Common myeloid progenitor, CD34-positive (primary cell): ENCODE results near the gene TAX1BP3.

ENCODE experiments used
- CTCF ChIA-PET: fragments of 350-600 bp; sonication (Branson Sonifier 250); formaldehyde crosslinking; loops from one replicate; lab custom pipeline; 2021; ENCODE audit warnings: antibody characterized with exemption; lab: Charles Lee
- POLR2A ChIA-PET: fragments of 350-600 bp; sonication (Branson Sonifier 250); formaldehyde crosslinking; loops from one replicate; lab custom pipeline; 2021; ENCODE audit warnings: antibody characterized with exemption; lab: Charles Lee
- DNase-seq, 3 donors: peaks; one replicate each; pipeline versions ENCODE4 v3.0.0 to v3.0.0-alpha.2; 2013
- H3K27ac ChIP-seq, 2 experiments: 1 replicate in 1 of 2; 2 replicates in 1 of 2; pipeline ENCODE4 v1.7.0; 2013; ENCODE audit warnings: inconsistent platforms in 2 of 2, low read length in 2 of 2, mild to moderate bottlenecking in 2 of 2, low read depth in 1 of 2, moderate library complexity in 1 of 2; ENCODE audit not compliant: severe bottlenecking in 2 of 2, insufficient read depth in 1 of 2, poor library complexity in 1 of 2
- H3K27me3 ChIP-seq, 5 experiments: replicated peaks in 2 of 5; 1 replicate in 3 of 5; 2 replicates in 2 of 5; pipeline versions ENCODE4 v1.6.1 to v1.7.0; 2013; ENCODE audit warnings: low read length in 4 of 5, mild to moderate bottlenecking in 2 of 5, moderate library complexity in 2 of 5, inconsistent platforms in 1 of 5; ENCODE audit not compliant: insufficient read depth in 5 of 5, control insufficient read depth in 4 of 5
- H3K36me3 ChIP-seq, 4 experiments: 1 replicate in 2 of 4; 2 replicates in 2 of 4; pipeline versions ENCODE4 v1.6.1 to v1.7.0; 2013; ENCODE audit warnings: low read length in 3 of 4, control low read depth in 1 of 4, mild to moderate bottlenecking in 1 of 4; ENCODE audit not compliant: control insufficient read depth in 4 of 4, insufficient read depth in 4 of 4
- H3K4me1 ChIP-seq, 4 experiments: 1 replicate in 3 of 4; 2 replicates in 1 of 4; pipeline versions ENCODE4 v1.6.1 to v1.7.1; 2013; ENCODE audit warnings: low read length in 3 of 4, mild to moderate bottlenecking in 3 of 4, control low read depth in 1 of 4, inconsistent platforms in 1 of 4, moderate library complexity in 1 of 4; ENCODE audit not compliant: control insufficient read depth in 4 of 4, insufficient read depth in 4 of 4; ENCODE audit errors: control extremely low read depth in 1 of 4
- H3K4me3 ChIP-seq, 7 experiments: 1 replicate in 4 of 7; 2 replicates in 3 of 7; pipeline versions ENCODE4 v1.5.1 to v1.7.0; 2013; ENCODE audit warnings: mild to moderate bottlenecking in 7 of 7, low read length in 6 of 7, moderate library complexity in 6 of 7, inconsistent platforms in 2 of 7, low read depth in 2 of 7, control low read depth in 1 of 7; ENCODE audit not compliant: insufficient read depth in 4 of 7, control insufficient read depth in 1 of 7; ENCODE audit errors: extremely low read depth in 1 of 7
- H3K9me3 ChIP-seq, 5 experiments: 1 replicate in 4 of 5; 2 replicates in 1 of 5; pipeline versions ENCODE4 v1.6.1 to v1.7.1; 2013; ENCODE audit warnings: low read length in 4 of 5, mild to moderate bottlenecking in 2 of 5, inconsistent platforms in 1 of 5, low read depth in 1 of 5, moderate library complexity in 1 of 5; ENCODE audit not compliant: control insufficient read depth in 4 of 5, insufficient read depth in 2 of 5; ENCODE audit errors: control extremely low read depth in 1 of 5
- WGBS: methylation state at CpG from one replicate; pipeline ENCODE4 v1.1.5; 2013; ENCODE audit not compliant: insufficient coverage; 5-methylcytosine and 5-hydroxymethylcytosine counted together

TAX1BP3 gene

DNA sequence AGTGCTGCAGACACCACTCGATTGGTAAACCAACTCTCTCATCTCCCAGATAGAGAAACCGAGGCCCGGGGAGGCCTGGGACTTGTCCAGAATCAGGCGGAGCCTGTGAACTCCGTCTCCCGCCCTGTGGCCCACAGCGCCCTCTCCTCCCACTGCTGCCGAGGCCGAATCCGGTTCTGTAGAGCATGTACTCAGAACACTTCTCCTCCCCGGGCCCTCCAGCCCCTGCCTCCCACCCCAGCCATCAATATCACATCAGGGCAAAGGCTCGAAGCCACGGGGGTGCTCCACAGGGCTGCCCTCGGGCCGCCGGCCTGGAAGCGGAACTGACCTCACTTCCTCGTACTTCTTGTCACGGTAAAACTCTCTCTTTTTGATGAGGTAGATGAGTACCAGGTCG lies 13.2 kb upstream of the TAX1BP3 start:
- DNase-seq: no peak
- H3K27ac ChIP-seq: no peak overlapping the region
- H3K4me3 ChIP-seq: no peak overlapping the region
- no peaks in the 10 kb centered on the region for H3K36me3 ChIP-seq
- ChIA-PET CTCF (interaction anchor here (1.5 kb wide), 1 partner anchor 11 kb away, joined by 5 read pairs; no protein-coding TSS in a partner anchor), POLR2A (no interaction called here)
- peaks cover 0 to 8% (median 0%) of the 10 kb centered on the region in 5 experiments for H3K27me3 ChIP-seq
- H3K9me3 ChIP-seq: no peaks in the 10 kb centered on the region
- WGBS: 87% methylated on average over 17 of the region's 20 CpGs
- peaks cover 0 to 2% (median 0%) of the 10 kb centered on the region in 4 experiments for H3K4me1 ChIP-seq

- Histone ChIP-seq H3K9me3 (no peaks in the 10 kb centered on the region), H3K27ac (no peak overlapping the region), H3K36me3 (no peaks in the 10 kb centered on the region), H3K4me3 (no peak overlapping the region), H3K27me3 (peaks cover 0 to 8% (median 0%) of the 10 kb centered on the region in 5 experiments), H3K4me1 (peaks cover 0 to 2% (median 0%) of the 10 kb centered on the region in 4 experiments)
- no peak for DNase-seq
- ChIA-PET POLR2A (no interaction called here), CTCF (no interaction called here)
- WGBS: 95% methylated on average over 10 of the region's 12 CpGs
These were observed 12.7 kb upstream of the TAX1BP3 start for GRCh38 chr17:3681057-3681456.

GRCh38 chr17:3679531-3680126 lies 11.3 kb upstream of the TAX1BP3 start:
- Histone ChIP-seq H3K36me3 (no peaks in the 10 kb centered on the region), H3K9me3 (no peaks in the 10 kb centered on the region), H3K4me1 (peaks cover 0 to 2% (median 0%) of the 10 kb centered on the region in 4 experiments), H3K27ac (no peak overlapping the region), H3K27me3 (peaks cover 0 to 3% (median 0%) of the 10 kb centered on the region in 5 experiments), H3K4me3 (no peak overlapping the region)
- WGBS: 85% methylated on average over 18 of the region's 20 CpGs
- POLR2A ChIA-PET: no interaction called here
- CTCF ChIA-PET: interaction anchor here (0.9 to 1.3 kb wide), 4 partner anchors 12 to 148 kb away, joined by 3 to 4 read pairs (median 4); no protein-coding TSS in a partner anchor
- DNase-seq: no peak

GRCh38 chr17:3678821-3679530 lies 10.6 kb upstream of the TAX1BP3 start:
- DNase-seq: no peak
- 94% methylated on average over 27 of the region's 27 CpGs for WGBS
- Histone ChIP-seq H3K36me3 (no peaks in the 10 kb centered on the region), H3K27ac (no peak overlapping the region), H3K4me3 (no peak overlapping the region), H3K27me3 (peaks cover 0 to 3% (median 0%) of the 10 kb centered on the region in 5 experiments), H3K9me3 (no peaks in the 10 kb centered on the region), H3K4me1 (peaks cover 0 to 2% (median 0%) of the 10 kb centered on the region in 4 experiments)
- CTCF ChIA-PET: interaction anchor here (0.9 to 1.3 kb wide), 5 partner anchors 13 to 149 kb away, joined by 3 to 4 read pairs (median 3); no protein-coding TSS in a partner anchor
- POLR2A ChIA-PET: no interaction called here

DNA sequence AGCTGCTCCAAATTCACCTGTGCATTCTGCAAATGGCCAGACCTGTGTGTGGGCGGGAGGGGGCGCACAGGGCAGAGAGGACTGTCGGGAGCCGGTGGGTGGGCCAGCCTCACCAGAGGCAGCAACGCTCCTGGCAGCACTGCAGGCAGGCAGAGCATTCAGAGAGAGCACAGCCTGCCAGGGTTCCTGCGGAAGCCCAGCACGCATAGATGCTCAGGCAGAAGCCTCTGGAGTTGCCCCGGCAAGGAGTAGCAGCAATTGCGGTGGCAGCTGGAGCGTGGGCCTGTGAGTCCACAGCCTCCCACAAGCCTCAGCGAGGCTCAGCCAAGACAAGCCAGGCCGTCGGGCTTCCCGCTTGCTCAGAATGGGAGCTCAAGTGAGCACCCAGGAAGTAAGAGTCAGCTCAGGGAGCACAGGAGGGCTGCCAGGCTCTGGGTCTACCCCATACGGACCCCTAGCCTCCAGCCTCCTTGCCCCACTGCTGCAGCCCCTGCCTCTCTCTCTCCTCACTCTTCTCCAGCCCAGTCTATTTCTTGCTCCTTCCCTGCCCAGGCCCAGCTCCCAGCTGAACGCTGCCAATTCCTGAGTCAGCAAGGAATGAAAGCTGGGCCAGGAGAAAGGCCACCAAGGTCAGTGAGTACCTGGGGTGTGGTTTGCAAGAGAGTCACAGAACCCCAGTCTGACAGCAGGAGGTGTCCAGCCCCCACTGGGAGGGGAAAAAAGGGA lies 9.9 kb upstream of the TAX1BP3 start:
- CTCF ChIA-PET: interaction anchor here (0.9 to 1.3 kb wide), 4 partner anchors 14 to 149 kb away, joined by 3 to 4 read pairs (median 3); no protein-coding TSS in a partner anchor
- 93% methylated on average over 16 of the region's 16 CpGs for WGBS
- H3K4me1 ChIP-seq: peaks cover 0 to 2% (median 0%) of the 10 kb centered on the region in 4 experiments
- no peaks in the 10 kb centered on the region for H3K36me3 ChIP-seq
- H3K27me3 ChIP-seq: no peaks in the 10 kb centered on the region
- POLR2A ChIA-PET: no interaction called here
- H3K4me3 ChIP-seq: no peak overlapping the region
- no peaks in the 10 kb centered on the region for H3K9me3 ChIP-seq
- H3K27ac ChIP-seq: no peak overlapping the region
- DNase-seq: no peak

DNA sequence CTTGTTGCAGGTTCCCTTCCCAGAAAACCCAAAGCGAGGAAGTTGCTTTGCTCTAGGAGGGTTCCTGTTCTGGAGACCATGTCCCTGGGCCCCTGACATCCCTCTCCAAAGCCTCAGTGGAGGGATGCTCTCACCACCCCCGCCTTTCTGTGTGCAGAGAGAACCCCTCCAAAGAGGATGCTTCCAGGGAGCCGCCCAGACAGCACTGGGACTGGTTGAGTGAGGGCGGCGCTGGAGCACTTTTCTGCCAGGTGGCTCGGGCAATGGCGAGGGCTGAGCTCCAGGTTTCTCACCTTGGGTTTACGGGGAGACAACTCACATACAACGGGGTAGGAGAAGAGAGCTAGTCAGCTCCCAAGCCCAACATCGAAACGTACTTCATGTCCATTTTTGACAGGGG lies 7.5 kb upstream of the TAX1BP3 start:
- no peak for DNase-seq
- 94% methylated on average over 11 of the region's 11 CpGs for WGBS
- Histone ChIP-seq H3K27ac (no peak overlapping the region), H3K4me3 (no peak overlapping the region), H3K4me1 (no peaks in the 10 kb centered on the region), H3K27me3 (no peaks in the 10 kb centered on the region), H3K36me3 (peaks cover 0 to 3% (median 1%) of the 10 kb centered on the region in 4 experiments), H3K9me3 (no peaks in the 10 kb centered on the region)
- ChIA-PET POLR2A (no interaction called here), CTCF (interaction anchor here (1.5 kb wide), 1 partner anchor 155 kb away, joined by 3 read pairs; no protein-coding TSS in a partner anchor)
